NOMO-1 treated with DMSO at 0.1 percent for 48 hours (cell line): ENCODE results near the gene PRAME.

Experiments used
- DNase-seq: peaks from one replicate; lab custom pipeline; 2025; ENCODE audit not compliant: unreplicated experiment; lab: John Stamatoyannopoulos, UW

The PRAME gene

DNA sequence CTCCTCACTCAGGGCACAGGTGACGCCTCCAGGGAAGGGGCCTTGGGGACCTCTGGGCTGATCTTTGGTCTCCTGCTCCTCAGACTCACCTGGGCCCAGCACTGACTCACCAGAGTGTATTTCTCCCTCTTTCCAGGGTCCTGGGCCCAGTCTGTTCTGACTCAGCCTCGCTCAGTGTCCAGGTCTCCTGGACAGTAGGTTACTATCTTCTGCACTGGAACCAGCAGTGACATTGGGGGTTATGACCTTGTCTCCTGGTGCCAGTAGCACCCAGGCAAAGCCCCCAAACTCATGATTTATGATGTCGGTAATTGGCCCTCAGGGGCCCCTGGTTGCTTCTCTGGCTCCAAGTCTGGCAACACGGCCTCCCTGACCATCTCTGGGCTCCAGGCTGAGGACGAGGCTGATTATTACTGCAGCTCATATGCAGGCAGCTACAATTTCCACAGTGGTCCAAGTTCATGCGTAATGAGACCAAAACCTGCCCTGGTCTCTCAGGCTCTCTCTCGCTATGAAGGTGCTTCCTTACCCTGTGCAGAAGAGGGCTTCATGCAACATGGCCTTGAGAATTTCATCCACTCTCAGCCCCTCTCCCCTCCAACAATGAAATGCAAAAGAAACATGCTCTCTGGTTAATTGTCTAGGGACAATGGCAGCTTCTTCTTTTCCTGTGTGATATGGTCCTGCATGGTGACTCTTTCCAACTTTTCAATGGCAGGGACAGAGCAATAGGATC is 21.0 kb upstream of the PRAME start:
- DNase-seq: no peak

DNA sequence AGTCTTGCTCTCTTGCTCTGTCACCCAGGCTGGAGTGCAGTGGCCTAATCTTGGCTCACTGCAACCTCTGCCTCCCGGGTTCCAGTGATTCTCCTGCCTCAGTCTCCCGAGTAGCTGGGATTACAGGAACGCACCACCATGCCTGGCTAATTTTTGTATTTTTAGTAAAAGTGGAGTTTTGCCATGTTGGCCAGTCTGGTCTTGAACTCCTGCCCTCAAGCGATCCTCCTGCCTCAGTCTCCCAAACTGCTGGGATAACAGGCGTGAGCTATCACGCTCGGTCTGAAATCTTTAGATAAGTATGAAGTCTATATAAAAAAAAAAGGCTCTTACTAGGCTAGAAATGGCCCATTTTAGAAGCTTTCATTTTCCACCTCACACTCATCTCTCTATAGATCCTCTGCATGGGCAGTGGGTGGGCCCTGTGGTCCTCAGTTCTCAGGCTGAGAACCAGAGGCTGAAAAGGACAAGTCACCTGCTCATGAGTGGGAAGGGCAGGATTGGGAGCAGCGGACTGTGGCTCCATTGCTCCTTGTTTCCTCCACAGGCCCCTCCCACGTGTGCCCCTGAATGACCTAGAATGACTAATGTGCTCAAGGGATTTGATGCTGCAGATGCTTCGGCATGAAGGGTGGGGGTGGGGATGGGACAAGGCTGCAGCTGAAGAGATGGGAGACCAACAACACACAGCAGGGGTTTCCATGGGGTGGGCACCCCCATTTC is 19.8 kb upstream of the PRAME start:
- no peak for DNase-seq

DNA sequence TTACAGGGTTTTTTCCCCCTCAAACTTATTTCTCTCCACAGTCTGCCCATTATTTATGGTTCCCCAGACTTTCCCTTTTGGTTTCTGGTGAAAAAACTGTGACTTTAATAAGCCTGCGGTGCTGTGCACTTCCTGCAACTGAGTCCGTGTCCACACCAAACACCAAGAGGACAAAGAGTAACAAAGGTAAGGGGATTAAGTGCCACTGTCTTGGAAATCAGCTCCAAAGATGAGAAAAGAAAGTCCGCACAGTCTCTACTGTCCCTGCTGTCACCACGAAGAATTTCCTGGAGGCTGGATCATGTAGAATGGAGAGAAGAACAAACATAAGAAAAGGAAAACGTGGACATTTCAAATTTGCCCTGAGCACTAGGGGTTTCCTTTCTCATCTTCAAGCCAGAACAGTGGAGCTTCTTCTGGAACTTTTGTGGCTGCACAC is 17.9 kb upstream of the PRAME start:
- DNase-seq: no peak

DNA sequence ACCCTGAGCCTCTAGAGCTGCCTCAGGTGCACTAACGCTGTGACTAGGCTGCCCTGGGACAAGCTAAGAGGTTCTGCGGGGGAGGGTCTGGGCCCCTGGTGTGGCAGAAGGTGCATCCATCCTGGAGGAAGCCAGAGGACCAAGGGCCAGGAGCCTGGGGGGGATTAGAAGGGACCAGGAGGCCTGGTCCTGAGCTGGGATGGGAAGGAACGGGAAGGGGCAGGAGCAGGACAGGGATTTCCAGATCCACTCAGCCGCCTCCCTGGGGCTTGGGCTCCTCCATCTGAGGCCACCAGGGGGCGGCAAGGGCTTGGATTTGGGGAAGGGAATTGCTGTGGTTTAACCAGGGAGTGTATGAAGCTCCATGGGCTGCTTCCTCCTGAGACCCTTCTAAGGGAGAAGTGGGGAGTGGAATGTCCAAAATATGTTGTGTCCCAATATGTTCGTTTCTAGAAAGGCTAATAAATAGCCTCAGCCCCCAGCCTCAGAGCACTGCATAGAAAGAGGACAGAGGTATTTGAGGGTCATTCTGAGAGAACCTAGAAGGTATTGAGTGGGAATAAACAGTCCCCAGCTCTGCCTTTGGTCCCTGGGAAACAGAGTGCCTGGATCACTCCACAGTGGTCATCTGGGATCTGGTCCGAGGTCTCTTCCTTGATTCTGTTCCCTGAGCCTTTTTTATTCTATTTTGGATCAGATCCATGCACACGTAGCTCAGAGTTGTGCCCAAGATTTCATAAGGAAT is 17.4 kb upstream of the PRAME start:
- DNase-seq: peak; percentile 3

DNA sequence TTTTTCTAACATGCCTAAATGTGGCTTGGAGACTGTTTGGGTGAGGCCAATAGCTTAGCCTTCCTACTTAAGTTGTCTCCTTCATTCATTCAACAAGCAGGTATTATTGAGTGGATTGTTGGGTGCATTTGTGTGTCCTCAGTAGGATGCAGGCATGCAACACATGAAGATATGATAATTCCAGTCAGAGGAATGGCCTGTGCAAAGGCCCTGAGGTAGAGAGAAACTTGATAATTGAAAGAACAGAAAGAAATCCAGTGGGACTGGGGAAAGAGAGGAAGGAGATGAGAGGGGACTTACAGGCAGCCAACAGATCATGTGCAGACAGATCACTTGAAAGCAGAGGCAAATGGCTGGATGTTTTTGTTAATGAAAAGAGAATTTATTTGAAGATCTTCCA is 15.3 kb upstream of the PRAME start:
- DNase-seq: no peak

DNA sequence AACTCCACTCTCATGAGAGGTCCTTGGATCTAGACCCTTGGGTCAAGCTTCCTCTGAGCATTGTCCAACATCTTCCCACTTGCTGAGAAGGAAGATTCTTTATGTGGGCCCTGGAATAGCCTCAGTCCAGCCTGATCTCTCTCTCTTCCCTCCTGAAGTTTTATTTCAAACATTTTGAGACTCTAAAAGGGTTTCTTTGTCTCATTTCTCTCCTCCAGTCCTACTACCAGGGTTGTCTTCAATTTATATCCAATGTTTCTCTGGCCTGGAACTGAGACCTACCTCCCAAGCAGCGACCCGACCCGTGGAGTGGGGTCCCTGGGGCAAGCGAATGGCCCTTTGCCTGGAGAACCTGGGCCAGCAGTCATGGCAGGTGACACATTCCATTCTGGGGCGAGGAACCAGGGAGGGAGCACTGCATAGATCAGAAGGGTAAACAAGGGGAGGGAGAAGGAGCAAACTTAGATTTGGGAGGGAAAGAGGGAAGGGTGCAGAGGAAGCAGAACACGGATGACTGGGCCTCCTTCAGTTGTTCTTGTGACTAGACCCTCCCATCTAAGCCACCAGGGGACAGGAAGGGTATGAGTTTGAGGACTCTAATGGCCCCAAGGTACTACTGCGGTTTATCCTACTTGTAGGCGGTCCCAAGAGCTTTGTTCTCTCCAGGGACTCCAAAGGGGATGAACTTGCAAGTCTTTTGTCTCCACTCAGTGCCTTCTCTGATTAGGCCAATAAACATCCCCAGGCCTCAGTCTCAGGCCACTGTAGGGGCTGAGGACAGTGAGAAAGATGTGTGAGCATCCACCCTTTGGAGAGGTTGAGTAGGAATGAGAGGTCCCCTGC is 14.2 kb upstream of the PRAME start:
- DNase-seq: no peak

DNA sequence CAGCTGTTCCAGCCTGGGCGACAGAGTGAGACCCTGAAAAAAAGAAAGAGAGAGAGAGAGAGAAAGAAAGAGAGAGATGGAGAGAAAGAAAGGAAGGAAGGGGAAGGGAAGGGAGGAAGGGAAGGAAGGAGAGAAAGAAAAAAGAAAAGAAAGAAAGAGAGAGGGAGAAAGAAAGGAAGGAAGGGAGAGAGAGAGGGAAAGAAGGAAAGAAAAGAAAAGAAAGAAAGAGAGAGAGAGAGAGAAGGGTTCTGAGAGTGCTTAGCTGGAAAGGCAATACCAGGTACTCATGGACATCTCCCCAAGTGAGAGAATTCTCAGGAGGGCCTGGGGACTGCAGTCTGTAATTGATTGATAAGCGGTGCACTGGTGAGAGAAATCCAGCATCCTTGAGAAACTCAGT is 12.8 kb upstream of the PRAME start:
- DNase-seq: no peak

DNA sequence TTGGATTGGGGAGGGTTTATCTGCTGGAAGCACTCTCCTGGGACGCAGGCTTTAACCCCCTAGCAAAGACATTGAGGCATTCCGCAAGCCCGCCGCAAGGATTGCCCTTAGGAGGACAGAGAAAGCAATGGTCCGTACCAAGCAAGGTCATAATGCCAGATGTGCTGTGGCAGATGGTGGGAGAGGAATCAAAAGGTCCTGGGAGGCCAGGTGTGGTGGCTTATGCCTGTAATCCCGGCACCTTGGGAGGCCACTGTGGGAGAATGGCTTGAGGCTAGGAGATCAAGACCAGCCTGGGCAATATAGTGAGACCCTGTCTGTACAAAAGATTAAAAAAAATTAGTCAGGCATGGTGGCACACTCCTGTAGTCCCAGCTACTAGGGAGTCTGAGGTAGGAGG is 12.4 kb upstream of the PRAME start:
- no peak for DNase-seq

DNA sequence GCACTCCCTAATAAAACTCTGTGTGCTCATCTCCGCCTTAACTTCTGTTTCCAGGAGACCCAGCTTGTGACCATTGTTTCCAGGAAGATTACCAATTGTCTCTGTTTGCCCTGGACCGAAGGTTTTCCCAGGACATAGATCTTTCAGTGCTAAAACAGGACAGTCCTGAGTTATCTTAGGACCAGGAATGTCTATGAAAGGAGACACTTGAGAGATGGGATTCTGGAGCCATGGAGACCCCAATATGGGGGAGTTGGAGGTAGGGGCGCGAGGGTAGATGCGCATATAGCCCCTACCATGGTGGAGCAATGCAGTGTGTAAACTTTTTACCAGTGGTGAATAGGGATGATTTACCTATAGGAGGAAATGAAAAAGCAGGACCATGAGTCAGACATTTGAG is 10.2 kb upstream of the PRAME start:
- DNase-seq: no peak

DNA sequence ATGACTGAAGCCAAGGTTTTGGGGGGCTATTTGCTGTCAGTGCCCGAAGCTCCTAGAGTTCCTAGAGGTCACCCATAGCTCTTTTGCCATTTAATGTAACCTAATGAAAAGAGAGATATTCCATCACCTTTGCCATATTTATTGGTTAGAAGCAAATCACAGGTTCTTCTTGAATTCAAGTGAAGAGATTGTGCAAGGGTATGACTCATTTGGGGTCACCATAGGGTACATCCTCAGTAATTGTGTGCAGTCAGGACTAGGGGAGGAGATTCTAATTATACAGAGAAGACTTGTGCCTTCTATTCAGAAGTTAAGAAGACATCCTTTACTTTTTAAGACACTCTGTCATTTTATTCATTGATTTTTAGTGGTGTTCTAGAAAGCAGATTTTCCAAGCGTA is 6.9 kb upstream of the PRAME start:
- DNase-seq: peak; percentile 75

DNA sequence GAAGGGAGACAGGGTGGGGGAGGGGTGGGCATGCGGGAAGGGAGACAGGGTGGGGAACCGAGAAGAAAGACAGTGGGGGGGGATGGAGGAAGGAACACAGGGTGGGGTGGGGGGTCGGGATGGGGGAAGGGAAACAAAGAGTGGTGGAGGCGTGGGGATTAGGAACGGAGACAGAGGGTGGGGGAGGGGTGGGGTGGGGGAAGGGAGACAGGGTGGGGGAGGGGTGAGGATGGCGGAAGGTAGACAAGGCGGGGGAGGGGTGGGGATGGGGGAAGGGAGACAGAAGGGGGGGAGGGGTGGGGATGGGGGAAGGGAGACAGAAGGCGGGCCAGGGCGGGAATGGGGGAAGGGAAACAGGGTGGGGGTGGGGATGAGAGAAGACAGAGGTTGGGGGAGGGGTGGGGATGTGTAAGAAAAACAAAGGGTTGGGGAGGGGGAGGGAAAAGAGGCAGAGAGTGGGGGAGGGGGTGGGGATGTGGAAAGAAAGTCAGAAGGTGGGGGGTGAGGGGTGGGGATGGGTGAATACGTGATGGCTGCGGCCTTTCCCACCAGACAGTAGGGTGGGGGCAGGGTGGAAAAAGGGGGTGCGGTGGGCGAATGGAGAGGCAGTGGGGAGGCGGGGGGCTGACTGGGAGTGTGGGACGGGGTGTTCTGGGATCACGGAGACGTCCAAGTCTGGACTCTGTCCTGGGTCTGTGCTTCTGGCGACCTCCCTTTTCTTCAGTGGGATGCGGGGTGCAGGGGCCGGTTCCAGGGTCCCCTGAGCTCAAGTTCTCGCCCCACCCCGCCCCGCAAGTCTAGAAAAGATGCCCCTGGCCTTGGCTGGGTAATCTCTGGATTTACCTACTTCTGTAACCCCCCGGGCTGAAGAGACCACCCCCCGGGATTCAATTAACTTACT is 744 bp downstream of the PRAME start:
- DNase-seq: no peak

DNA sequence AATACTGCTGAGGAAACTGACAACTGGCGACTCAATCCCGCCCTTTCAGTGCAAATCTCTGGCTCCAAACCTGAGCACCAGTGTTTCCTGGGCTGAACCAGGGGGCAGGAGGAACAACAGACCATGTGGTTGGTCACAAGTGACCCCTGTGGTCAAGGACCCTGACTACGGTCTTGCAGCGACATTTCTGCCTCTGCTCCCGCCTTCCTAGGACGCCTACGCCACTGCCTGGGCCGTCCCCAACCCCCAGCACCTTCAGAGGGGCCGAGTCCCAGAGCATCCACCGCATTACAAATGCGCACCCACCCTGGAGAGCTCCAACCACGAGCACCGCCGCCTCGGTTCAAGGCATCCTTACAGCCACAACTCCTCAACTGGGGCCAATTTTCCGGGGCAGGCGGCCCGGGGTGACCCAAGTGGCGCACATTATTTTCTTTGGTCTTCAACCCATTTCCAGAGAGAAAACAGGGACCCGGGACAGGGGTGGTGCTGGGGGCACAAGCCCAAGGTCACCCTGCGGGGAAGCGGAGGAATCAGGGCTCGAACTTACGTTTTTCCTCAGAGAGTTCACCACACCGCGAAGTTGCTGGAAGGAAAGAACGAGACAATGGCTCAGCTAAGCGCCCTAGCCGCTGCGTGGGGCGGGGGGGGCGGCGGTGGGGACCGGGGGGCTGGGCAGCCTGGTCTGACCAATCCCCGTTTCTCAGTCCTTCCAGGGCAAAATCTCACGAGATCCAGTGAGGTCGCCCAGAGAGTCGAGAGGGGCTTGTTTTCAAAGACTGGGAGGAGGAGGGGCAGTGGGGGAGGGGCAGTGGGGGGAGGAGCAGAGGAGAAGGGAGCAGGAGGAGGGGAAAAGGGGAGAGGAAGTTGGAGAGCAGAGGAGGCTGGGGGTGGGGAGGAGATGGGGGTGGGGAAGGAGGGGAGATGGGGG is 1.8 kb downstream of the PRAME start:
- no peak for DNase-seq

DNA sequence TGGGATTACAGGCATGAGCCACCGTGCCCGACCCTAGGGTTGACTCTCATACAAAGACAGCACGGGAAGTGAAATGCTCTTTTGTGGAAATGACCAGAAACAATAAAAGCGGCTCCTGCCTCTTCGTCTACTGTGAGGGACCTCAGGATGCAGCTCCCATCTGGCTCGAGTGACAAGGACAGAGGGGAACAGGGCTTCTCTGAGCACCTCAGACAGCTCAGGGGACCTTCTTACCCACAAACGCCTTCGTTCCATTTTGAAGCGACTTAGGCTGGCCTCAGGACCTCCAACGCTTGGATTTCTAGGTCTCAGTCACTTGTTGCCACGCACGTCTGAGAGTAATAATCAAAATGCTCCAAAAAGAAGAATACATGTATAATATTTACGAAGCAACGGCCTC is 2.5 kb downstream of the PRAME start:
- no peak for DNase-seq

DNA sequence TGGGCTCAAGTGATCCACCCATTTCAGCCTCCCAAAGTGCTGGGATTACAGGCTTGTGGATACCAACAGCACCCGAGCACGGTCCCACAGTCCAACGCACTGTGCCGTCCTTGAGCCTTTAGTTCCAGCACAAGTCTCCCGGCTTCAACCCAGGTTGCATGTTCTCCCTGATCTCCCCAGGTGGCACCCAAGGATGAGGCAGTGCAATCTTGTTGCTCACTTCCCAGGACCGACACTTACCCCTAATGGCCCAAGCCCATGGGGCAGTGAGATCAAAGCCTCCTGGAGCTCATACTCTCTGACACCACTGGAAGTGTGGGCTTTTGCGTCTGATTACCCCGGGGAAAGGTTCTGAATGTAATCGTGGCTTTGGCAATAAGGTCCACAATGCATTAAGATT is 3.5 kb downstream of the PRAME start:
- DNase-seq: no peak

DNA sequence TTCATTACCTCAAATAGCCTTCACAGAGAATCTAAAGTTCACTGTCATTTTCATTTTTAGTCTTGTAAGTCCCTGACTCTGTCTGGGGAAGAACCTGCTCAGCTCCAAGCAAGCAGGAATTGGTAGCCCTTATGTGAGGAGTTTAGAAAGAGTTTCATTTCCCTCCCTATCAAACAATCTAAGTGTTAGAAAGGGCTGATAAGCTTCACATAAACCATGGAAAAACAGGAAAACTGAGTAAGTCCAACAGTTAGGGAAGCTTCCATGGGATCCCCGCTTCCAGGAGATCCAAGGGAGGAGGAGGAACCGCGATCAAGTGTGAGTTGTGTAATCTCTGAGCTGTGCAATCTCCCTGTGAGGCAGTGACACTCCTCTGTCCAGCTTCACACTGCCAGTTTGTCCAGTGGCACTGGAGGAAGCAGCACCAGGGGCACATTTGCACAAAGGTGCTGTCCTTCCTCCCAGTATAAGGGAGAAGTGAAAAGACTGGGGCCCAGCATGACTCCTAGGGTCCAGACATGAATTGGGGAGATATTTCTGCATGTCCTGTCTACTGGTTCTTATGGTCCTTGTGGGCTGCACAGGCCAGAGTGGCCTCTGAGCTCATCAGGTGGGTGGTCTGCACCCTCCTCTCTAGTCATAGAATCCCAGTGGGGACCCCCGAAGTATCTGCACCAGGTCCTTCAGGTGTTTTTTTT is 4.3 kb downstream of the PRAME start:
- peak; percentile 33 for DNase-seq

DNA sequence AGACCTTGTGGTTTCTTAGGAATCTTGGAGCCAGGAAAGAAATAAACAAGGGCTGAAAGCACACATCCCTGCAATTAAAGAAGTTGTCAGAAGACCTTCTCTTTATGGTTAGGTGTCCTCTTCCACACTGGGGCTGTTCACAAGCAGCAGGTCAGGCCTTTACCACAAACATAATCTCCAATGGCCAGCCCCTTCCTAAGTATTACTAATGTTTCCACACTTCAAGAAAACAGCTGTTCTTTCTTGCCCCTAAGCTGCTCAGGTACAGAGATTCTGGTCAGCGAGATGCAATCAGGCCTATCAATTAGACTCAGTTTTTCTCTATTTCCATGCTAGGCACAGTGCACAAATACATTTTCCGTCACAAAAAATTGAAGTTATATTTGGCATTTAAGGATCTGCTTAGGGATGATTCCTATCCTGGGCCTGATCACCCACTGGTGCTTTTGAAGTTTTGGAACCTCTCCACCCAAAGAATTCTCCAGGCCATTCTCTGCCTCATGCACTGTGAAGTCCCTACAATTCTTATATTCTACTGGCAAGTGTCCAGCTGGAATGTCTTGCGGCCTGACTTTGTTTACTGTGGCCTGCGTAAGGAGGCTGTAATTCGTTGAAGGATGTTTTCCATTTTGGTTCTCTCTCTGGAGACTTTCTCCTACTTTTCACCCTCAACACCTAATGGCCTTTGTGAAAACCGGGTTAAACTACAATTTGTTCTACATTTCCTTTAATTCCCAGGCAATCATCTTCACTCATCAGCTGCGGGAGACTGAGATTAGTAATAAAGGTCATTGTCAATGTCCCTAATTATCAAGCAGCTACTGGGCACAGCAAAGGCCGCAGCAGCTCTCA is 5.1 kb downstream of the PRAME start:
- no peak for DNase-seq

DNA sequence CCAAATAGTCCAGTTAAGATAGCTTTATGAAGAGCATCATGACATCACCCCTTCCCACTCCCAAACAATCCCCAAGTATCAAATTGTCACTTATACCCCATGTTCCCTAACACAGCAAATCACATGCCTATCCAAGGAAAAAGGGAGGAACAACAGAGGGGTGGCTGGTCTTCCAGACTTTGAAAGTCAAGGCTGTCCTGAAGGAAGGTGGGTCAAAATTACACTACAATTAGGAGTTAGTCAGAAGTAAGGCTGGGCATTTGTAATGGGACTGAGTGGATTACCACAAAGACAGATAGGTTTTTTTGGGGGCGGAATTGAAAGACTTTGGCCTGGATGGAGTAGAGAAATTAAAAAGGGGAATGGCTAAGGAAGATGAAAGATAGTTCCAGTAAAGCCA is 5.9 kb downstream of the PRAME start:
- DNase-seq: no peak

DNA sequence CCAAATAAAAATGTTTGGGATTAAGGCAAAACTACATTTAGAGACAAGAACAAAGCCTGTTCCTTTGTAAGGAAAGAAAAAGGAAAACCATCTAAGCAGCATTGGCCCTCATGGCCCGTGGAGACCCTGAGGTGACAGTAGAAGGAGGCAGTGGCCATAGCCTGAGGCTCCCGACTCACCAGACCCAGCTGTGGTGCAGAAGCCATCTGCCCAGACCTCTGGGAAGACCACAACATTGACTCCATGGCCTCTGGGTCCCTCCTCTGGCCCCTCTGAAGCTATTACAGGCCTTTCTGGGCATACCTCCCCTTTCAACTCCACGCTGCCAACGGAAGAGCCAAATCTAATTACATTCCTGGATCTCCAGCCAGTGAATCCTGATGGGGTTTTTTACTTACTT is 6.4 kb downstream of the PRAME start:
- DNase-seq: peak; percentile 24
